Rectal smooth muscle tissue (tissue), 1 donor: ENCODE data around the gene ADARB2.

Experiments used
- H3K27ac ChIP-seq: one replicate; pipeline ENCODE4 v1.7.0; 2013; ENCODE audit warnings: low read depth, low read length, inconsistent platforms
- H3K27me3 ChIP-seq: one replicate; pipeline ENCODE4 v1.7.0; 2013; ENCODE audit warnings: low read length; ENCODE audit not compliant: control insufficient read depth, insufficient read depth
- H3K36me3 ChIP-seq: one replicate; pipeline ENCODE4 v1.7.0; 2013; ENCODE audit warnings: low read length; ENCODE audit not compliant: control insufficient read depth, insufficient read depth
- H3K4me1 ChIP-seq: one replicate; pipeline ENCODE4 v1.7.0; 2013; ENCODE audit warnings: low read length; ENCODE audit not compliant: control insufficient read depth, insufficient read depth
- H3K4me3 ChIP-seq: one replicate; pipeline ENCODE4 v1.7.0; 2013; ENCODE audit warnings: low read length
- H3K9ac ChIP-seq: one replicate; pipeline ENCODE4 v1.7.0; 2013; ENCODE audit warnings: low read length

ADARB2 gene

GRCh38 chr10:1642600-1643160 is 94.6 kb downstream of the ADARB2 start:
- H3K9ac ChIP-seq: no peak overlapping the region
- H3K4me3 ChIP-seq: no peak overlapping the region
- no peak overlapping the region for H3K27ac ChIP-seq
- H3K36me3 ChIP-seq: no peaks in the 10 kb centered on the region
- no peaks in the 10 kb centered on the region for H3K27me3 ChIP-seq
- H3K4me1 ChIP-seq: no peaks in the 10 kb centered on the region

GRCh38 chr10:1641402-1641801 is 95.9 kb downstream of the ADARB2 start:
- Histone ChIP-seq H3K36me3 (no peaks in the 10 kb centered on the region), H3K27me3 (no peaks in the 10 kb centered on the region), H3K27ac (no peak overlapping the region), H3K9ac (no peak overlapping the region), H3K4me1 (no peaks in the 10 kb centered on the region), H3K4me3 (no peak overlapping the region)

- Histone ChIP-seq H3K4me1 (no peaks in the 10 kb centered on the region), H3K4me3 (no peak overlapping the region), H3K36me3 (no peaks in the 10 kb centered on the region), H3K27ac (no peak overlapping the region), H3K9ac (no peak overlapping the region), H3K27me3 (no peaks in the 10 kb centered on the region)
Observed at GRCh38 chr10:1638889-1639419, 98.4 kb downstream of the ADARB2 start.

GRCh38 chr10:1635340-1635739 is 102.0 kb downstream of the ADARB2 start:
- H3K4me1 ChIP-seq: no peaks in the 10 kb centered on the region
- no peak overlapping the region for H3K9ac ChIP-seq
- H3K27me3 ChIP-seq: no peaks in the 10 kb centered on the region
- H3K4me3 ChIP-seq: no peak overlapping the region
- H3K36me3 ChIP-seq: no peaks in the 10 kb centered on the region
- no peak overlapping the region for H3K27ac ChIP-seq

- Histone ChIP-seq H3K9ac (no peak overlapping the region), H3K4me3 (no peak overlapping the region), H3K27me3 (no peaks in the 10 kb centered on the region), H3K27ac (no peak overlapping the region), H3K36me3 (no peaks in the 10 kb centered on the region), H3K4me1 (no peaks in the 10 kb centered on the region)
Observed at GRCh38 chr10:1634239-1634638, 103.1 kb downstream of the ADARB2 start.

GRCh38 chr10:1633783-1634182 is 103.5 kb downstream of the ADARB2 start:
- no peak overlapping the region for H3K27ac ChIP-seq
- no peaks in the 10 kb centered on the region for H3K27me3 ChIP-seq
- no peak overlapping the region for H3K9ac ChIP-seq
- H3K4me1 ChIP-seq: no peaks in the 10 kb centered on the region
- H3K4me3 ChIP-seq: no peak overlapping the region
- no peaks in the 10 kb centered on the region for H3K36me3 ChIP-seq

GRCh38 chr10:1632596-1632995 is 104.7 kb downstream of the ADARB2 start:
- Histone ChIP-seq H3K27me3 (no peaks in the 10 kb centered on the region), H3K9ac (no peak overlapping the region), H3K4me3 (no peak overlapping the region), H3K4me1 (no peaks in the 10 kb centered on the region), H3K36me3 (no peaks in the 10 kb centered on the region), H3K27ac (no peak overlapping the region)

GRCh38 chr10:1632141-1632540 is 105.2 kb downstream of the ADARB2 start:
- Histone ChIP-seq H3K9ac (no peak overlapping the region), H3K27ac (no peak overlapping the region), H3K4me1 (no peaks in the 10 kb centered on the region), H3K4me3 (no peak overlapping the region), H3K36me3 (no peaks in the 10 kb centered on the region), H3K27me3 (no peaks in the 10 kb centered on the region)

- no peaks in the 10 kb centered on the region for H3K4me1 ChIP-seq
- no peaks in the 10 kb centered on the region for H3K27me3 ChIP-seq
- H3K36me3 ChIP-seq: no peaks in the 10 kb centered on the region
- H3K27ac ChIP-seq: no peak overlapping the region
- no peak overlapping the region for H3K4me3 ChIP-seq
- H3K9ac ChIP-seq: no peak overlapping the region
Observed at GRCh38 chr10:1631282-1631681, 106.0 kb downstream of the ADARB2 start.

- Histone ChIP-seq H3K36me3 (no peaks in the 10 kb centered on the region), H3K9ac (no peak overlapping the region), H3K4me1 (no peaks in the 10 kb centered on the region), H3K4me3 (no peak overlapping the region), H3K27ac (no peak overlapping the region), H3K27me3 (no peaks in the 10 kb centered on the region)
Observed at GRCh38 chr10:1630304-1630703, 107.0 kb downstream of the ADARB2 start.

GRCh38 chr10:1629326-1630198 is 107.8 kb downstream of the ADARB2 start:
- Histone ChIP-seq H3K4me3 (no peak overlapping the region), H3K36me3 (no peaks in the 10 kb centered on the region), H3K27ac (no peak overlapping the region), H3K27me3 (no peaks in the 10 kb centered on the region), H3K4me1 (no peaks in the 10 kb centered on the region), H3K9ac (no peak overlapping the region)

- H3K27me3 ChIP-seq: no peaks in the 10 kb centered on the region
Observed at GRCh38 chr10:1628757-1629156, 108.6 kb downstream of the ADARB2 start.

GRCh38 chr10:1627945-1628344 is 109.4 kb downstream of the ADARB2 start:
- H3K9ac ChIP-seq: no peak overlapping the region
- no peak overlapping the region for H3K27ac ChIP-seq
- no peak overlapping the region for H3K4me3 ChIP-seq
- H3K36me3 ChIP-seq: no peaks in the 10 kb centered on the region
- no peaks in the 10 kb centered on the region for H3K27me3 ChIP-seq
- no peaks in the 10 kb centered on the region for H3K4me1 ChIP-seq

More at GRCh38 chr10:1628757-1629156, 108.6 kb downstream of the ADARB2 start:
- H3K27ac ChIP-seq: no peak overlapping the region
- no peaks in the 10 kb centered on the region for H3K4me1 ChIP-seq
- H3K4me3 ChIP-seq: no peak overlapping the region
- no peaks in the 10 kb centered on the region for H3K36me3 ChIP-seq
- H3K9ac ChIP-seq: no peak overlapping the region
